Nucleus accumbens (tissue), 56 donors: Measurements from ENCODE around the gene PMM1.
"Not testable (repeated sequence)": the region's sequence is repeated elsewhere in the genome, so short reads cannot be mapped to it uniquely, and the experiment has no call there.

Experiments
- DNase-seq, 56 donors: peaks; one replicate each; lab custom pipeline; 2025; lab: John Stamatoyannopoulos, UW

Gene PMM1

DNA sequence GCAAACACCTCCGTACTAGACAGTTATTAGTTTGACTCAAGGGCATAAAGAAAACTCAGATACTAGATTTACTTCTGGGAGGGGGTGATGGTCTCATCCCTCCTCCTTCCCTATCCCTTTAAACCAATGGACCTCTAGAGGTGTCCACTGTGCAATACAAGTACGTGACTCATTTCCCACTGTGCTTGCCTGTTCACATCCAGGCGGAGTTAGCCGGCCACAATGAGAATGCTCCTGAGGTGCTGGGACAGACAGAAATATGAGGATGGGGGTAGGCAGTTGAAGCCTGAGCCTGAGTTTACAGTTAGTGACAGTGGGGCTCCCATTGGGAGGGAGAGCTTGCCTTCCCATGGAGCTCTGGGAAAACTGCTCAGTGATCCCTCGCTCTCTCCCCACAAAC lies 8.4 kb upstream of the PMM1 start:
- no peak for DNase-seq

DNA sequence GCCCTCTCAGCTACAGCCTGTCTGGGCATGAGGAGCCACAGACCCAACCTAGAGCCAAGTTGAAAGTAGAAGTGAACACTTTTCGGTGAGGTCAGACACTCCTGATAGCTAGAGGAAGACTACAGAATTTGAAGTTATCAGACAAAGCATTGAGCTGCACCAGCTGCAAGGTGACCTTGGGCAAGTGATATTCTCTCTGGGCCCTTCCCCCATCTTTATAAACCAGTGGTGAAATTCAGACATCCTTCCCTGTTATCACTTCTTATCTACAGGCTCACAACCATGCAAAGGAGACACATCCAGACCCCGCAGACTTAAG lies 8.0 kb upstream of the PMM1 start:
- no peak for DNase-seq

DNA sequence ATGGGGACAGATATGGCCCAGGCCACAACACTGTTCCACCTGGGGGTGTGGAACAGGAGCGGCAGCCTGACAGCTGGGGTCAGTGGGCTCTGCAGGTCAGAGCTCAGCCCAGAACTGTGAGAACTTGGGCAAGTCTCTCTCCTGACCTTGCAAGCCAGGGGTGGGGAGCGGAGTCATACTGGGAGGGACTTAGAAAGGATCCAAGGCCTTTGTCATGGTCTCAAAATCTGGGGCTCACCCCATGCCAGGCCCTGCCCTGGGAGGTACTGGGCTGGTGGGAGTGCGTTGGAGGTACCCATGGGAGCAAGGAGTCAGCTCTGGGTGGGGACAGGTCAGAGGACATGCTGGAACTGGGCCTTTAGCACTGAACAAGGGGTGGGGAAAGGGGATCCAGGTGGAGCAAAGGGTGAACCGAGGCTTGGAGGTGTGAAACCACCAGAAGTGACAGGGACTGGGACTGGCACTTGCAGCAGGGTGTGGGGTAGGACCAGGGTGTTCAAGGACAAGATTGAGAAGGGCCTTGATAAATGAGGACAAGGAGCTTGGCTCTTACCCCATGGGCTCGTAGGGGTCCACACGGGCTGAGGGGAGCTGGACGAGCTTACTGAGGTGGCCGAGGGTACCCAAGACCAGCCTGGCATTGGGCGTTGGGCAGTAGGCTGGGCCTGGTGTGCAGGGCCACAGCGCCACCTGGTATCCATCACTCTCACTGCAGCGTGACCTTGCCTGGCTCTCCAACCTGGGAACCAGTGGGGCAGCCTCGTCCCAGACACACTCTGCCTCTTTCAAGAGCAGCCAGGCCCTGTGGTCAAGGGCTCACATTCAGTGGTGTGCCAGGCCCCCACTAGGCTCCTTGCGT lies 7.4 kb upstream of the PMM1 start:
- peak in 42 of 56 donors; percentile 10 to 69 (median 31) for DNase-seq

DNA sequence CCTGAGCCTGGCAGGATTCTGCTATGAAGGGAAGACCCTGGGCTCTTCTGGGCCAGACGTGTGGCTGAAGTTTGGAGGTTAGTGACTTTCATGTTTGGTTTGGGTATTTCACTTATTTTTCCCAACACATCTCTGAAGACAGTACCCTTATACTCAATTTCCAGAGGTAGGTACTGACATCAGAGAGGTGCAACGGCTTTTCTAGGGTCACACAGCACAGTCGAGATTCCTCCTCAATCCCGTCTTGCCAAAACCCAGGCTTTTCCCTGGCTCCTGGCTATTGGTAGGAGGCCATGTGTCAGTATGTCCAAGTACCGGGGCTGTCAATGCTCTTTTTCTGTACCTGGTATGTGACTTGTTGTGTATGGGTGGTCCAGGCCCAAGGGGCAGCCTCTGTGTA lies 6.1 kb upstream of the PMM1 start:
- no peak for DNase-seq

DNA sequence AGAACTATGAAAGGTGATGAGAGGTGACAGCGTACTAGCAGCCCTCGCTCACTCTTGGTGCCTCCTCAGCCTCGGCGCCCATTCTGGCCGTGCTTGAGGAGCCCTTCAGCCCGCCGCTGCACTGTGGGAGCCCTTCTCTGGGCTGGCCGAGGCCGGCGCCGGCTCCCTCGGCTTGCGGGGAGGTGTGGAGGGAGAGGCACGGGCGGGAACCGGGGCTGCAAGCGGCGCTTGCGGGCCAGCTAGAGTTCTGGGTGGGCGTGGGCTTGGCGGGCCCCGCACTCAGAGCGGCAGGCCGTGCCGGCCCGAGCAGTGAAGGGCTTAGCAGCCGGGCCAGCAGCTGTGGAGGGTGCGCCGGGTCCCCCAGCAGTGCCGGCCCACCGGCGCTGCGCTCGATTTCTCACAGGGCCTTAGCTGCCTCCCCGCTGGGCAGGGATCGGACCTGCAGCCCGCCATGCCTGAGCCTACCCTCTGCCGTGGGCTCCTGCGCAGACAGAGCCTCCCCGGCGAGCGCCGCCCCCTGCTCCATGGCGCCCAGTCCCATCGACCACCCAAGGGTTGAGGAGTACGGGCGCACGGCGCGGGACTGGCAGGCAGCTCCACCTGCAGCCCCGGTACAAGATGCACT lies 3.8 kb upstream of the PMM1 start:
- DNase-seq: not testable (repeated sequence)

DNA sequence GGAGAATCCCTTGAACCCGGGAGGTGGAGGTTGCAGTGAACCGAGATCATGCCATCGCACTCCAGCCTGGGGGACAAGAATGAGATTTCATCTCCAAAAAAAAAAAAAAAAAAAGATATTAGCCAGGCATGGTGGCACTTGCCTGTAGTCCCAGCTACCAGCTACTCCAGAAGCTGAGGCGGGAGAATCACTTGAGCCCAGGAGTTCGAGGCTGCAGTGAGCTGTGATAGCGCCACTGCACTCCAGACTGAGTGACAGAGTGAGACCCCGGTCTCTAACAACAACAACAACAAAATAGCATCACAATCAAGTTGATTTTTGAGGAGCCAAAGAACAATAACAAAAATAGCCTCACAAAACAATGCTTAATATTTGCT lies 2.3 kb downstream of the PMM1 start:
- DNase-seq: no peak

DNA sequence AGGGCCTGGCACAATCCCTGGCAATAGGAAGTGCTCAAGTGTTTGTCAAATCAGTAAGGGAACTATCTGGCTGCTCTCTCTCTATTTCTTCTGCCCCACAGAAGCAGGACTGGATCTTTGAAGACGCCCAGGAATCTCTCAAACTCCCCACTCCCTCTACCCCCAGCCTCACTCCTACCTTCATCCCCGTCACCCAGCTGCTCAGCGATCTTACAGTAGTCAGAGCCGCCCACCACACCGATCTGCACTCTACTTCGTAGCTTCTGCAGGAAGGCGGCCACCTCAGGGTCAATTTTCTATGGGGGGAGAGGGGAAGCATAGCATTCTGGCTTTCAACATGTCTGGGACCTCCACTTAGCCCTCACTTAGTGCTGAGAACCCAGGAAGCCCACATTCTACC lies 3.7 kb downstream of the PMM1 start:
- DNase-seq: peak in 5 of 56 donors; percentile 8 to 49 (median 29)

DNA sequence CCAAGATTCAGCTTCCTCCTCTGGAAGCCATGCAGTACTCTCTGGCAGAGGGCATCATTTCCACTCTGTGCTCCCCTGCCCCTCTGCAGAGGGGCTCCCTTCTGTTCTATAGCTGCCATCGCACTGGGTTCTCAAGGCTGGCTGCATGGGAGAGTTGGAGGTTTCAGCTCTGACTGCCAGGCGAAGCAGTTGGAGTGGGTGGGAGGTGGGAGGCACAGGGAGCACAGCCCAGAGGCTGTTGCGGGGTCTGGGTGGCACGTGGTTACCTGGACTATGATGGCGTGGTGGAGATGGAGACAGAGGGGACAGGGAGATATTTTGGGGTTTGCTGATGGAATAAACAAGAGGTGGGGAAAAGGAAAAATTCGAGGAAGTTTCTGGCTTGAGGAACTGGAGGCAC lies 4.8 kb downstream of the PMM1 start:
- peak in 1 of 56 donors; percentile 16 for DNase-seq

DNA sequence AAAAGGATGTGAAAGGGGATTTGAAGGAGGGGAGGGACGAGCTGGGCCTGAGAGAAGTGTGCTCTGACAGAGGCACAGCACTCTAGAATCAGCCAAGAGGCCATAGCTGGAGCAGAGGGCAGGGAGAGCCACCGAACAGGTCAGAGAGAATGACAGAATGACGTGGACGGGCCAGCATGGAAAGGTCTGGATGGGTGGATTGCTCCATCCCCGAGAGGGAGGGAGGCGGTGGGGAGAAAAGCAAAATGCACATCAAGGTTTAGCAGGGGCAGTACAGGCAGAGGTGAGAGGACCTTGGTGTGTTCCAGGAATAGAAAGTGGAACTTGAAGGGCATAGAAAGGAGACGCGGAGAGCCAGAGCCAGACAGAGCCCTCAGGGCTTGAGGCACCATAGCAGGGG lies 6.9 kb downstream of the PMM1 start:
- DNase-seq: no peak

DNA sequence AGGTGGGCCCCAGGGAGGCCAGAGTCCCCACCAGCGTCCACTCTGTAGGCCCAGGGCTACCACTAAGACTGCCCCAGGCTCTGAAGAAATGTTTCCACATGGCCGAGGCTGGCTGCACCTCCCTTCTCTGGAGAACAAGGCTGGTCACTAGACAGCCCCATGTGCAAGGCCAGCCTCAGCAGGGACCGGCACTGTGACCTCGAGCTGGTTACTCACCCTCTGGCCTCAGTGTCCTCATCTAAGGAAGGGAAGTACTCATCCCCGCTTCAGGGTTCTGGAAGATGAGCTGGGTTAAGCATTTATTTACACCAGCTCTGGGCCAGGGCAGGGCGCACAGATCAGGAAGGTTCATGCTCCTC lies 9.7 kb downstream of the PMM1 start:
- no peak for DNase-seq

DNA sequence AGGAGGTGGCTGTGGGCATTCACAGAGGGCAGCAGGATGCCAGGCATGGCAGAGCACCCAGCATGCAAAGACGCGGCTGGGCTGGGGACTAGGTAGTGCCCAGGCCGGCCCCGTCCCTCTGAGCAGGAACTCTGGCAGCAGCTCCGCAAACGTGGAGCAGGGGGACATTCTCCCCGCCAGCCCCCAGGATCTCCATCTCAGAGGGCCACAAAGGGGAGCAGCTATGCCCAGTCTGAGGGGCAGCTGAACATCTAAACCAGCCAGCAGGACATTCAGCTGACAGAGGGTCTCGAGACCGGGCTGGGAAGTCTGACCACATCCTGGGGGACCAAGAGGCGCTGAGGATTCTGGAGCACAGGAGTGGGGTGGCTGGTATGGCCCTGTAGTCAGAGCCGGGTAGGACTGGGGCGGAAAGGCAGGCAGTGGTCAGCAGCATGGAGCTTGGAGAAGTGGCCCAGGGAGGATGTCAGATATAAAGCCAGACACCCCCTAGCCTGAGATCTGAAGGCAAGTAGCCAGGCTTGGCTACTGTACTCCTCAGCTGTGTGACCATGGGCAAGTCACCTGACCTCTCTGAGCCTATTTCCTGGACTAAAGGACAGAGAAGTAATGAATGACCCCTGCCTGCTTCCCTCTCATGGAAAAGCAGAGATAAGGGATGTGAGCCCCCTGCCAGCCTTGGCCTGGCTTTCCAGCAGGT lies 10.2 kb downstream of the PMM1 start:
- DNase-seq: no peak

DNA sequence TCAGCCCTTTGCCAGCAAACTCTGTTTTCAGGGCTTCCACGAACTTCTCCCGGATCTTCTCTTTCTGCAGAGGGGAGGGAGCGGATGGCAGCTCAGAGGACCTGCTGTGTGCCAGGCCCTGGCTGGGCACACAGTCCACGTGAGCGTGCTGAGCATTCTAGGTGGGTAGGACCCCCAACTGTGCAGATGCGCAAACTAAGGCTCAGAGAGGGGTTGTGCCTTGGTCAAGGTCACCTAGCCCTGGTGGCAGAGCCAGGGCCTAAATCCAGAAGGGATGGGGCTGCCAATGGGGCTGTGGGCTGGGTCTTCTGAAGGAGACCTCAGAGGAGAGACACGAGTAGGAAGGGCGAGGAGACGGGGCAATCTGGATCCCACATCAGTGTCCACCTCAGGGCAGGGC lies 10.8 kb downstream of the PMM1 start:
- no peak for DNase-seq

DNA sequence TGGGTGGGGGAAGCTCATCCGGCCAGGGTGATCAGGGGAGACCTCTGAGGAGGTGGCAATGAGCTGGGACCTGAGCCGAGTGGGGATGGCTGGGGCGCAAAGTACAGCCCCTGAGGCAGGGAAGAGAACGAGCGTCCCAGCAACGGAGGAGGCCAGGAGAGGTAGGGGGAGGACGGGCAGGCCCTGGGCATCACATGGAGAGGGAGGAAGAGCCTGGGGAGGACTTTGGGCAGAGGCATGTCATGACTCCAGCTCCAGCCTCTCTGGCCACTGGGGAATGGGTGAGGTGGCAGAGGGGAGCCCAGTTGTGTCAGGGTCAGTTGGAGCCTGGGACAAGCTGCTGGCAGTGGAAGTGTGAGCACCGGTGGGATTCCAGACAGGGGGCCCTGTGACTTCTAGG lies 11.5 kb downstream of the PMM1 start:
- no peak for DNase-seq

DNA sequence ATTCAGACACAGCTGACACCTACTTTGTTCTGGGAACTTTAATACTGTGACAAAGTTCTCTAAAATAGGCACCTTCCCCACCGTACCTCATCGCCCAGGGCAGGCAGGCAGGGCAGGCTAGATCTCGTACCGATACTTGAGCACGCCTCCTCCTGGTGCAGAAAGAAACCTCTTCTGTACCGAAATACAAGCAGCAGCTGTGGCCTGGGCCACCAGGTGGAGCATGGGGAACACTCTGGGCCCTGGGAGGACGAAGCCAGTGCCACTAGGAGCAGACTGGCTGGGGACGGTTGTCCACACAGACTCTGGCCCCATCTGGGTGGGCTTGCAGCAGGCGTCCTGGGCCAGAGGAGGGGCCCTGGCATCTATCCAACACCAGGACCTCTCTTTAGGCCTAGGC lies 12.8 kb downstream of the PMM1 start:
- DNase-seq: peak in 14 of 56 donors; percentile 7 to 50 (median 30)

DNA sequence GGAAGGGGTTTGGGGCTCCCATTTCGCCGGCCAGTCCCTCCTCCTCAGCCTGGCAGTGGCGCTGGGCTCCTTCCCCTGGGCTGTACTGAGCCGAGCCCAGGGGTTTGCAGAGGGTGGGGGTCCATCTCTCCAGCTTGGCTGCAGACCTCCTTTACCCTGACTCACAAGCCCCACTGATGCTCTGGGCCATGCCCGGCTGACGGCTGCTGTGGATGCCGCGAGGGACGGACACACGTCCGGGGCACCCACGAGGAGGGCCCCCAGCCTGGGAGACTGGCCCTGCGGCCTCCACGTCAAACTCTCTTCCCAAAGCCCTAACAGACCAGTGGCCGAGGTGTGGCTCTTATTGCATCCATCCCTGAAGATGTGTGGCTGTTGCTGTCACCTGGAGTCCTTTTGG lies 14.1 kb downstream of the PMM1 start:
- DNase-seq: no peak

DNA sequence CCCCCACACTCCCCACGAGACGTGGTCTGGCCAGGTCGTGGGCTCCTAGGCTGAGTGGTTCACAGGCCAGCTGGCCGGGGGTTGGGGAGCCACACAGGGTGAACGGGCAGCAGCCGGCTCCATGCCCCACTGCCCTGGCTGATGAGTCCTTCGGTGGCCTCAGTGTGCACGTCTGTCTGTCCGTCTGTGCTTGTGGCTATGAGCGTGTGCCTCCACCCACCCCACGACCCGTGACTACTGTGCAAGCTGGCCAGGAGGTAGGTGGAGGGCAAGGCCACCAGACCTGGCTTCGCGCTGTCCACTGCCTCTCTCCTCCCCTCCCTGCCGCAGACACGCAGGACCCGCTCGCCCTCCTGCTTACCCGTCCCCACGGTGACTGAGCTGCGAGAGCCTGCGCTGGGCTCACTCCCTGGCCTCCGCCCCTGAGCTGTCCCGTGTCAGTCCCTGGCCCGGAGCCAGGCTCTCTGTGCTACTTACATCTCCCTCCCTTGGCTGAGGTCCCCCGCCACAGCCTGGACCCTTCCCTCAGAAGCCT lies 14.7 kb downstream of the PMM1 start:
- DNase-seq: peak in 21 of 56 donors; percentile 10 to 68 (median 31)

DNA sequence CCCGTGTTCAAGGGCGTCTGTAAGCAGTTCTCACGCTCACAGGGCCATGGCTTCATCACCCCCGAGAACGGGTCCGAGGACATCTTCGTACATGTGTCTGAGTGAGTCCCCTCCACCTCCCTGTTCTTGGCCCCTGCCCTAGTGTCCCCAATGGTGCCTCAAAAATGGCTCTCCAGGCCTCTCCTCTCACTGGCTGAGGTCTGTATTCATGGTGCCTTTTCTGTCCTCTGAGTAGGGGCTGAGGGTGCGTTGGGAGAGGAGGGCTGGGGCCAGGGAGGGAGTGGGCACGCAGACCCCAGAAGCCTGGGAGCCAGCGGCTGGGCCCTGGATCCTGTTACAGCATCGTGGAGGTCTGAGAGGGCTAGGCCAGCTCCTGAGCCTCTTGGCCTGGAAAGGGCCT lies 16.0 kb downstream of the PMM1 start:
- no peak for DNase-seq

DNA sequence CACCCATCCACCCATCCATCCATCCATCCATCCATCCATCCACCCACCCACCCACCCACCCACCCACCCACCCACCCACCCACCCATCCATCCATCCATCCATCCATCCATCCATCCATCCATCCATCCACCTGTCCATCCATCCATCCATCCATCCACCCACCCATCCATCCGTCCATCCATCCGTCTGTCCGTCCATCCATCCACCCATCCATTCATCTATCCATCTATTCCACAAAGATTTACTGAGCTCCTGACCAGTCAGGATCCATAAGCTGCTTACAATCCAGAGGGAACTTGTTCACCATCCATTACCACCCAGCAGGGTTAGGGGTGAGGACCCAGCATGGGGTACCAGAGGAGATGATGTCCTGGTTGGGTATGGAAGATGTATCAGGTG lies 17.3 kb downstream of the PMM1 start:
- DNase-seq: not testable (repeated sequence)

DNA sequence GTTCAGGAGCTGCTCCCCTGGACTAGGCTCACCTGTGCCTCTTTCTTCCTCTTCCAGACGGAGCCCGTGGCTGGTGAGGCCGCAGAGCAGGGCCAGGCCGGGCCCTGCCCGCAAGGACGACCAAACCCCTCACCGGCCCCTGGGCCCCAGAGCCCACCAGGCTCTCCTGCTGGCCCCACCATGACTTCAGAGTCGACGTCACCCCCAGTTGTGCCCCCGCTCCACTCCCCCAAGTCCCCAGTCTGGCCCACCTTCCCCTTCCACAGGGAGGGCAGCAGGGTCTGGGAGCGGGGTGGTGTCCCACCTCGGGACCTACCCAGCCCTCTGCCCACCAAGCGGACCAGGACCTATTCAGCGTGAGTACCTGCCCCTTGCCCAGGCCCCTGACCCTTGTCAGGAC lies 17.9 kb downstream of the PMM1 start:
- DNase-seq: no peak

DNA sequence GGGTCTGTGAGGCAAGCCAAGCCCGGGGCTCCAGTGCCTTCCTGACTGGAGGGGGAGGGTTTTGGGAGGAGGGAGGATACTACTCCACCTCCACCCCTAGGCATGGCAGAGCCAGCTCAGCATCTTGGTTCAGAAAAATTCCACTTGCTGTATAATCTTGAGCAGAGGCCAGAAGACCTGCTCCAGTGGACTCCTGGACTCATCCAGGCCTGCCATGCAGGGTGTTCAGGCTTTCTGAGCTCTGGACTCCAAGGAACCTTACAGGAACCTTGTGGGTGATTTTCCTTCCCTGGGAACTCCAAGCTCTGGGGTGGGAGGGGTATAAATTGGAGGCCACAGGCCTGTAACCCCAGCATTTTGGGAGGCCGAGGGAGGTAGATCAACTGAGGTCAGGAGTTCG lies 19.4 kb downstream of the PMM1 start:
- DNase-seq: no peak

DNA sequence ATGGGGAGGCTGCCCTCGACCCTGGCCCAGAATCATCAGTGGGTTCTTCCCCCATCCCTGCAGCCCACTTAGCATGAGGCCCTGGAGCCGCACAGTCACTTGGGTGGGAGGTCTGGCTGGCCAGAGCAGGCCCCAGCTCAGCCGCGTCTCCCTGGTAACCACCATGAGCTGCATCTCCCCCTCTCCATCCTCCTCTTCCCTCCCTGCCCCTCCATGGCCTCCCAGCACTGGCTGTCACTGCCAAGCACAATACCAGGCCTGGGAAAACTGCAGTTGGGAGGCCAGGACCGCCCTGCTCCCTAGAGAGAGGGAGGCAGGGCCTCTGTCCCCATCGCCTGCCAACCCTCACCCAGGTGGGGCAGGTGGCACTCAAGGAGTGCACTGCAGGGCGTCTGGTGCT lies 20.8 kb downstream of the PMM1 start:
- DNase-seq: peak in 6 of 56 donors; percentile 12 to 37 (median 29)

DNA sequence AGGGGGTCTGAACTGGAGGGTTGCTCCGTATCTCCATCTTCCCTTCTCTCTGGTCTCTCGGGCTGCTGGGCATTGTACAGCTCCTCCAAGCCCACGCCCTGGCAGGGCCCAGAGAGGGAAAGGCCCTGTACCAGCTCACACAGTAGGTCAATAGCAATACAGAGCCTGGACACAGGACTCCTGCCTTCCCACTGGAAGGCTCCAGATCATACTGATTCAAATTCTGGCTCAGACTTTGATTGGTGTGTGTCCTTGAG lies 22.2 kb downstream of the PMM1 start:
- DNase-seq: no peak
